ENCODE measurements around the gene CKS1B.

CKS1B gene

GRCh38 chr1:155016231-155016831 lies 41.9 kb downstream of the CKS1B start:
- DNase-seq: peak; percentile 24 to 53

- peak; percentile 88 to 89 for DNase-seq
Observed at GRCh38 chr1:155017041-155017945, 42.8 kb downstream of the CKS1B start.

- DNase-seq: no peak
Observed at GRCh38 chr1:155017946-155018316, 43.5 kb downstream of the CKS1B start.

- DNase-seq: no peak
Observed at GRCh38 chr1:155018617-155019348, 44.3 kb downstream of the CKS1B start.

GRCh38 chr1:155019377-155020245 lies 45.1 kb downstream of the CKS1B start:
- no peak for DNase-seq

- DNase-seq: no peak
Observed at GRCh38 chr1:155022136-155022926, 47.9 kb downstream of the CKS1B start.

GRCh38 chr1:155022927-155023236 lies 48.4 kb downstream of the CKS1B start:
- no peak for DNase-seq

- no peak for DNase-seq
Observed at GRCh38 chr1:155023627-155024026, 49.1 kb downstream of the CKS1B start.

- DNase-seq: no peak
Observed at GRCh38 chr1:155024315-155024714, 49.8 kb downstream of the CKS1B start.

GRCh38 chr1:155026154-155026553 lies 51.7 kb downstream of the CKS1B start:
- DNase-seq: no peak

GRCh38 chr1:155026588-155026987 lies 52.1 kb downstream of the CKS1B start:
- no peak for DNase-seq

Measured in CD4-positive, alpha-beta T cell treated with Interleukin-1 beta for 1 hour (primary cell).